Smooth muscle cell (in vitro differentiated cells): ENCODE measurements around the gene RET. TPM values are rescaled to one million over a fixed set of nuclear protein-coding genes. Genes with fewer than 3 reads are reported as not detected.

Experiments
- DNase-seq: peaks from one replicate; lab custom pipeline; 2025; ENCODE audit not compliant: unreplicated experiment; lab: John Stamatoyannopoulos, UW
- H2AFZ ChIP-seq: fragments of 200-600 bp; sonication (generic); 2 replicates; pipeline ENCODE4 v1.6.0; 2016; ENCODE audit warnings: antibody characterized with exemption, low read depth, mild to moderate bottlenecking
- H3F3A ChIP-seq: fragments of 200-600 bp; sonication (generic); 2 replicates; pipeline ENCODE4 v1.6.0; 2017; ENCODE audit warnings: antibody characterized with exemption, low read depth
- H3K27ac ChIP-seq: fragments of 200-600 bp; sonication (generic); 2 replicates; pipeline ENCODE4 v1.5.1; 2016; ENCODE audit warnings: low read depth, mild to moderate bottlenecking
- H3K27me3 ChIP-seq: fragments of 200-600 bp; sonication (generic); 2 replicates; pipeline ENCODE4 v1.6.1; 2016; ENCODE audit warnings: low read depth, mild to moderate bottlenecking
- H3K36me3 ChIP-seq: fragments of 200-600 bp; sonication (generic); 2 replicates; pipeline ENCODE4 v1.5.1; 2016; ENCODE audit warnings: low read depth
- H3K4me1 ChIP-seq: fragments of 200-600 bp; sonication (generic); 2 replicates; pipeline ENCODE4 v1.5.1; 2016; ENCODE audit warnings: low read depth
- H3K4me2 ChIP-seq: fragments of 200-600 bp; sonication (generic); 2 replicates; pipeline ENCODE4 v1.6.0; 2016; ENCODE audit warnings: mild to moderate bottlenecking
- H3K4me3 ChIP-seq: fragments of 200-600 bp; sonication (generic); 2 replicates; pipeline ENCODE4 v1.5.1; 2016; ENCODE audit warnings: mild to moderate bottlenecking
- H3K79me2 ChIP-seq: fragments of 200-600 bp; sonication (generic); 2 replicates; pipeline ENCODE4 v1.6.0; 2016; ENCODE audit warnings: low read depth, mild to moderate bottlenecking
- H3K9ac ChIP-seq: fragments of 200-600 bp; sonication (generic); 2 replicates; pipeline ENCODE4 v1.6.0; 2016; ENCODE audit warnings: low read depth
- H3K9me3 ChIP-seq: fragments of 200-600 bp; sonication (generic); replicated peaks from 2 replicates; pipeline ENCODE4 v1.5.1; 2016; ENCODE audit warnings: low read depth
- H4K20me1 ChIP-seq: fragments of 200-600 bp; sonication (generic); 2 replicates; pipeline ENCODE4 v1.6.0; 2016; ENCODE audit warnings: low read depth
- WGBS: methylation state at CpG from one replicate; pipeline ENCODE4 v1.1.7; 2016; ENCODE audit warnings: low lambda C conversion rate; 5-methylcytosine and 5-hydroxymethylcytosine counted together
- polyA plus RNA-seq: library from polyadenylated mRNA; unstranded; fragments of >200 nt; fragmentation: Nextera tagmentation; extraction: Ambion mirVana; gene quantifications from 2 replicates; pipeline ENCODE4 v1.2.1, GENCODE V29; 2016
- total RNA-seq: library from RNA; depleted of rRNA; stranded (reverse); fragments of >200 nt; gene quantifications from 2 replicates; pipeline ENCODE4 v1.2.3, GENCODE V29; 2014
- TF ChIP-seq, protein P1 (sequence below): fragments of 200-600 bp; sonication (generic); IDR thresholded peaks from 2 replicates; pipeline ENCODE4 v1.5.1; 2017; ENCODE audit warnings: borderline replicate concordance, mild to moderate bottlenecking, antibody characterized with exemption; ENCODE audit not compliant: insufficient read depth, poor library complexity, severe bottlenecking

RET gene
- total and polyA plus RNA-seq, 2 experiments from 2014 or later: 0.70 to 0.94 TPM

DNA sequence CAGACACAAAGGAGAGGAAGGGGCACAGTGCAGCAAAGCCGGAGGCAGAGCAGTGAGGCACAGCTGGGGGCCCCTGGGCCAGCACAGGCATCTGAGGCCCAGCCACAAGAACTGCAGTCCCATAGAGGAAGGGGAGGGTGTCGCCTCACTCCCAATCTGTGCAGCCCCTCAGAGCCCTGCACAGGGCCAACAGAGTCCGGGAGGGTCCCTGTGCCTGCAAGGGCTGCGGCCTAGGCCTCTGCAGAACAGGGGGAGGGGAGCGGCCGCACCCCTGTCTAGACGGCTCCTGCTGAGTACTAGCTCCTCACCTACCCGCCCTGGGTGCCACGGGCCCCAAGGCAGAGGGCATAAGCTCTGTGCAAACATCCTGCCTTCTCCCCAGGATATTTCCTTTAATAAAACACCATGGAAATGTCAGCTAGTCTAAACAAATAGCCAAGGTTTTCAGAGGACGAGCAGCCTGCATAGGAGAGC, 32.4 kb upstream of the RET start:
- no peaks in the 10 kb centered on the region for H4K20me1 ChIP-seq
- peaks cover 7% of the 10 kb centered on the region for H3K4me1 ChIP-seq
- TF ChIP-seq, protein P1, sequence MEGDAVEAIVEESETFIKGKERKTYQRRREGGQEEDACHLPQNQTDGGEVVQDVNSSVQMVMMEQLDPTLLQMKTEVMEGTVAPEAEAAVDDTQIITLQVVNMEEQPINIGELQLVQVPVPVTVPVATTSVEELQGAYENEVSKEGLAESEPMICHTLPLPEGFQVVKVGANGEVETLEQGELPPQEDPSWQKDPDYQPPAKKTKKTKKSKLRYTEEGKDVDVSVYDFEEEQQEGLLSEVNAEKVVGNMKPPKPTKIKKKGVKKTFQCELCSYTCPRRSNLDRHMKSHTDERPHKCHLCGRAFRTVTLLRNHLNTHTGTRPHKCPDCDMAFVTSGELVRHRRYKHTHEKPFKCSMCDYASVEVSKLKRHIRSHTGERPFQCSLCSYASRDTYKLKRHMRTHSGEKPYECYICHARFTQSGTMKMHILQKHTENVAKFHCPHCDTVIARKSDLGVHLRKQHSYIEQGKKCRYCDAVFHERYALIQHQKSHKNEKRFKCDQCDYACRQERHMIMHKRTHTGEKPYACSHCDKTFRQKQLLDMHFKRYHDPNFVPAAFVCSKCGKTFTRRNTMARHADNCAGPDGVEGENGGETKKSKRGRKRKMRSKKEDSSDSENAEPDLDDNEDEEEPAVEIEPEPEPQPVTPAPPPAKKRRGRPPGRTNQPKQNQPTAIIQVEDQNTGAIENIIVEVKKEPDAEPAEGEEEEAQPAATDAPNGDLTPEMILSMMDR: no peak
- no peak overlapping the region for H3K4me2 ChIP-seq
- H3K79me2 ChIP-seq: no peaks in the 10 kb centered on the region
- DNase-seq: no peak
- H3K9ac ChIP-seq: no peak overlapping the region
- no peak overlapping the region for H3K4me3 ChIP-seq
- no peaks in the 10 kb centered on the region for H3K36me3 ChIP-seq
- no peak overlapping the region for H3K27ac ChIP-seq
- no peaks in the 10 kb centered on the region for H3K9me3 ChIP-seq
- H3K27me3 ChIP-seq: no peaks in the 10 kb centered on the region
- no peaks in the 10 kb centered on the region for H3F3A ChIP-seq
- H2AFZ ChIP-seq: no peak overlapping the region
- 81% methylated on average over 10 of the region's 10 CpGs for WGBS

DNA sequence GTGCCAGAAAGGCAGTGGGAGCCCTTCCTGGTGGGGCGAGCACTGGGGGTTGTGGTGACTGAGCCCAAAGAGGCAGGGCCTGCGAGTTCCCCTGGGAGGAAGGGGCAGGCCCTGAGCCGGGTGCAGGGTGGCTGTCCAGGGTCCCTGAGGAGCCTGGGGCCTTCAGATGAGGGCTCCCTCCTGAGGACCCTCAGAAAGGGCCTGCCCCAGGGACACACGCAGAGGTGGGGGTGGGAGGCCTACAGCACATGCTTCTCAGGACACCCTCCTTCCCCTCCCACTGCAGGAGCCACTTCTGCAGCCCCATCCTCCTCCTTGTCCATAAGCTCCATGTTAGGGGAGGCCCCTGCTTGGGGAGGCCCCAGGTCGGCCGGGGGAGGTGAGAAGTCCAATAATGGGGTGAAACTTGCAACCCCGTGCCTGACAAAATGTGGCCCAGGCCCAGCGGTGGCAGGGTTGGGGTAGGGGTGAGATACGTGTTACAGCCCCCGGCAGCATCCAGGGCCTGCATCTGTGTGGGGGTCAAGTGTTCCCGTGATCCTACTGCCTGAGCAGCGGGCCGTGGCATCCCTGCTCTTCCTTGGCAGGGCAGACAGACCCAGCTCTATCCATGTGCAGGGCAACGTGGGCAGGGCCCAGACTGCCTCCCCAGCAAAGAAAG, 31.8 kb upstream of the RET start:
- no peaks in the 10 kb centered on the region for H3F3A ChIP-seq
- no peaks in the 10 kb centered on the region for H3K36me3 ChIP-seq
- H4K20me1 ChIP-seq: no peaks in the 10 kb centered on the region
- no peak overlapping the region for H3K27ac ChIP-seq
- DNase-seq: no peak
- no peaks in the 10 kb centered on the region for H3K27me3 ChIP-seq
- no peak overlapping the region for H3K4me3 ChIP-seq
- no peak overlapping the region for H3K4me2 ChIP-seq
- no peaks in the 10 kb centered on the region for H3K79me2 ChIP-seq
- H3K4me1 ChIP-seq: peaks cover 7% of the 10 kb centered on the region
- WGBS: 90% methylated on average over 14 of the region's 14 CpGs
- H3K9me3 ChIP-seq: no peaks in the 10 kb centered on the region
- H2AFZ ChIP-seq: no peak overlapping the region
- TF ChIP-seq, protein P1: no peak
- no peak overlapping the region for H3K9ac ChIP-seq

DNA sequence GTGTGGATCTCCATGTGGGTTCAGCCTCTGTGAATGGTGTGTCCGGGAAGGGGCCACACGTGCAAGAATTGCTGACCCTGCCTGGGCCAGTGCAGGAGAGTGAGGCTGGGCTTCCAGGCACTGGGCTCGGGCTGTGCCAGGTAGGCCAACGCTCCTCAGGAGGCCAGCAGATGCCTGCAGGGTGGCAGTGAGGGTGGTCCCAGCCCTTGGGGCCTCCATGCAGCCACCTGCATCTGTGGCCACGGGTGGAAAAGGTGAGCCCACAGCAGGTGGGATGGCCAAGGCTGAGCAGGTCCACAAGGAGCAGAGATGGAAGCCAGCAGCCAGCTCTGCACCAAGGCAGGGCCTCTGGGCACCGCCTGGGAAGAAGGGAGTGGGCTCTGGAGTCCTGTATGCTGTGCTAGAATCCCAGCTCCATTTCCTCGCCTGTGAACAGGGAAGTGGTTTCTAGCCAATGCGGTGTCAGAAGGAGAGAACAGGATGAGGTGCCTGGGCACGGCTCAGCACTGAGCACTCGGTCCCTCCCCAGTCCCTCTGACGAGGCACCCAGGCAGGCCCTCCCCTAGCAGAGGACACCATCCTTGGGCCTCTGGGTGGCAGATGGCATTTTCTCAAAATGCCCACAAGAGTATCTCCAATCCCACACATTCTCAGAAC, 31.1 kb upstream of the RET start:
- no peak overlapping the region for H3K9ac ChIP-seq
- H3K9me3 ChIP-seq: no peaks in the 10 kb centered on the region
- H3K79me2 ChIP-seq: no peaks in the 10 kb centered on the region
- no peak overlapping the region for H3K4me3 ChIP-seq
- TF ChIP-seq, protein P1: no peak
- WGBS: 91% methylated on average over 11 of the region's 11 CpGs
- H3F3A ChIP-seq: no peaks in the 10 kb centered on the region
- H3K27ac ChIP-seq: no peak overlapping the region
- peaks cover 7% of the 10 kb centered on the region for H3K4me1 ChIP-seq
- no peak for DNase-seq
- H3K4me2 ChIP-seq: no peak overlapping the region
- peaks cover under 1% of the 10 kb centered on the region for H3K27me3 ChIP-seq
- no peak overlapping the region for H2AFZ ChIP-seq
- no peaks in the 10 kb centered on the region for H4K20me1 ChIP-seq
- H3K36me3 ChIP-seq: no peaks in the 10 kb centered on the region
